HepG2 (cell line): ENCODE measurements around the gene GMEB1. TPM values are rescaled to one million over a fixed set of nuclear protein-coding genes. Genes with fewer than 3 reads are reported as not detected.

Experiments
- E2F1 ChIP-seq: sonication (generic); formaldehyde crosslinking; IDR thresholded peaks from 2 replicates; pipeline ENCODE4 v1.5.0; 2020; ENCODE audit warnings: missing genetic modification reagents
- ESRRA ChIP-seq: sonication (generic); formaldehyde crosslinking; IDR thresholded peaks from 2 replicates; pipeline ENCODE4 v1.5.1; 2020; ENCODE audit warnings: mild to moderate bottlenecking, low read depth, missing genetic modification reagents
- GLI4 ChIP-seq: sonication (generic); formaldehyde crosslinking; IDR thresholded peaks from 2 replicates; pipeline ENCODE4 v1.5.1; 2020; ENCODE audit warnings: missing genetic modification reagents, mild to moderate bottlenecking, moderate library complexity, borderline replicate concordance
- ISX ChIP-seq: sonication (generic); formaldehyde crosslinking; conservative IDR thresholded peaks from 2 replicates; pipeline ENCODE4 v1.5.0; 2020; ENCODE audit warnings: missing genetic modification reagents
- NR2F6 ChIP-seq, 2 experiments: IDR thresholded peaks; 2 replicates each; pipeline ENCODE4 v1.6.1; 2016; ENCODE audit warnings: antibody characterized with exemption in 1 of 2, mild to moderate bottlenecking in 1 of 2
- RBM22 ChIP-seq: fragments of 200-400 bp; formaldehyde crosslinking; optimal IDR thresholded peaks from 2 replicates; pipeline ENCODE3; 2017; ENCODE audit warnings: mild to moderate bottlenecking, low read length, moderate library complexity
- TBP ChIP-seq: sonication (generic); formaldehyde crosslinking; IDR thresholded peaks from 2 replicates; pipeline ENCODE4 v1.5.0; 2020; ENCODE audit warnings: missing genetic modification reagents
- ZBTB1 ChIP-seq: sonication (generic); formaldehyde crosslinking; IDR thresholded peaks from 2 replicates; pipeline ENCODE4 v1.4.0; 2020; ENCODE audit warnings: missing genetic modification reagents, borderline replicate concordance
- ZBTB40 ChIP-seq, 2 experiments: fragments of 450-650 bp in 1 of 2; sonication (generic) in 1 of 2; formaldehyde crosslinking in 1 of 2; IDR thresholded peaks; 2 replicates each; pipeline versions ENCODE4 v1.6.1 to v1.8.0; 2016 to 2022; ENCODE audit warnings: antibody characterized with exemption in 1 of 2, mild to moderate bottlenecking in 1 of 2, missing genetic modification reagents in 1 of 2
- ZNF317 ChIP-seq: sonication (generic); formaldehyde crosslinking; IDR thresholded peaks from 2 replicates; pipeline ENCODE4 v1.5.0; 2020; ENCODE audit warnings: mild to moderate bottlenecking, missing genetic modification reagents
- ZNF577 ChIP-seq: sonication (generic); formaldehyde crosslinking; IDR thresholded peaks from 2 replicates; pipeline ENCODE4 v1.4.0; 2020; ENCODE audit warnings: mild to moderate bottlenecking, low read depth, missing genetic modification reagents, borderline replicate concordance
- ZNF589 ChIP-seq: sonication (generic); formaldehyde crosslinking; conservative IDR thresholded peaks from 2 replicates; pipeline ENCODE4 v1.8.0; 2022; ENCODE audit warnings: mild to moderate bottlenecking, moderate library complexity, missing genetic modification reagents
- ZNF660 ChIP-seq: sonication (generic); formaldehyde crosslinking; IDR thresholded peaks from 2 replicates; pipeline ENCODE4 v1.5.1; 2020; ENCODE audit warnings: mild to moderate bottlenecking, low read depth, missing genetic modification reagents, borderline replicate concordance
- ZNF747 ChIP-seq: sonication (generic); formaldehyde crosslinking; IDR thresholded peaks from 2 replicates; pipeline ENCODE4 v1.8.1; 2023; ENCODE audit warnings: missing genetic modification reagents, mild to moderate bottlenecking, borderline replicate concordance
- polyA plus RNA-seq, 8 experiments: library from polyadenylated mRNA; depleted of rRNA in 3 of 8; stranded (reverse) in 7 of 8; unstranded in 1 of 8; fragments of >200 nt; fragmentation: Illumina TruSeq in 4 of 8; extraction: Trizol in 4 of 8; gene quantifications; 2 replicates each; pipeline versions ENCODE4 v1.2.1 to v1.2.3, GENCODE V29; 2011 to 2016; ENCODE audit warnings: low read depth in 4 of 8, missing spikeins in 1 of 8, mixed read lengths in 1 of 8; ENCODE audit not compliant: insufficient read depth in 1 of 8
- total RNA-seq, 5 experiments: library from RNA; depleted of rRNA; stranded (reverse); fragments of >200 nt; fragmentation: Illumina TruSeq; extraction: Trizol; gene quantifications; 2 replicates each; pipeline ENCODE4 v1.2.3, GENCODE V29; 2016; ENCODE audit warnings: low read depth in 1 of 5
- TF ChIP-seq, protein P1 (sequence below): sonication (generic); IDR thresholded peaks from 2 replicates; pipeline ENCODE4 v1.6.1; 2016; ENCODE audit warnings: low read depth, borderline replicate concordance
- TF ChIP-seq, protein P2 (sequence below), 2 experiments: sonication (generic) in 1 of 2; formaldehyde crosslinking in 1 of 2; IDR thresholded peaks; 2 replicates each; pipeline versions ENCODE4 v1.4.0 to v1.6.1; 2018 to 2020; ENCODE audit warnings: missing genetic modification reagents in 2 of 2, borderline replicate concordance in 1 of 2, low read depth in 1 of 2, mild to moderate bottlenecking in 1 of 2, missing biosample characterization in 1 of 2

The GMEB1 gene
- total and polyA plus RNA-seq, 2 of the 13 experiments (the other 11 are each of a cell fraction or from before 2014, with no cell fraction given): 3.0 to 6.0 TPM

DNA sequence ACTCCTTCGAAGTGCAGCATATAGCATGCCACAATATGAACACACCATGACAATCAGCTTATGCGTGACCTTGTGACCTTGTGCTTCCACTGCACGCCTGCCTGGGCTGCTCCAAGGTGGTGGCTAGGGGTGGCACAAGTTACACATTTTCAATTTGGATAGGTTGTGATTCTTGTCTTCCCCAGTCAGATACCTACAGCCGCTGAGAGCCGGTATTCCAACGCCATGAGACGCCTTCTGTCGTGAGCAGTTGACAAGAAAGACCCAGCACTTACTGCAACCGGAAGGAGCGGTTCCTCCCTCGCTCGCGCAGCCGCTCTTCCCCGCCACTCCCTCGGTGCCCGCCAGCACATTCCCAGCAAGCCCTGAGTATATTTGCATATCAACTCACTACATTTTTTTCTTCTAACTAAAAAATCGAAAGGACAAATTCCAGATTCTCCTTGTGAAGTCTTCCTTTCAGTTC lies 20.5 kb upstream of the GMEB1 start (continued):
- TF ChIP-seq ZBTB40 (IDR thresholded peaks at IDR 0.05) (no peak), ZBTB40 (CRISPR knock-in tag; IDR thresholded peaks at IDR 0.05) (0 out of 2 replicates have a peak, but pooled peaks have one; percentile 24), ZNF577 (CRISPR knock-in tag) (no peak), ZNF317 (CRISPR knock-in tag) (no peak), ZBTB1 (CRISPR knock-in tag) (no peak), TBP (CRISPR knock-in tag) (no peak; the same call in 1 of the 2 replicates), NR2F6 (IDR thresholded peaks at IDR 0.05) (peak; percentile 94), NR2F6 (CRISPR knock-in tag; IDR thresholded peaks at IDR 0.05) (peak; percentile 94), GLI4 (CRISPR knock-in tag) (0 out of 2 replicates have a peak, but pooled peaks have one; percentile 43), RBM22 (no peak), ZNF747 (CRISPR knock-in tag) (no peak), ISX (no peak), ZNF660 (CRISPR knock-in tag) (no peak), ZNF589 (CRISPR knock-in tag) (no peak), E2F1 (CRISPR knock-in tag) (no peak), ESRRA (peak; percentile 58; the same call in 1 of the 2 replicates)
- TF ChIP-seq, protein P1, sequence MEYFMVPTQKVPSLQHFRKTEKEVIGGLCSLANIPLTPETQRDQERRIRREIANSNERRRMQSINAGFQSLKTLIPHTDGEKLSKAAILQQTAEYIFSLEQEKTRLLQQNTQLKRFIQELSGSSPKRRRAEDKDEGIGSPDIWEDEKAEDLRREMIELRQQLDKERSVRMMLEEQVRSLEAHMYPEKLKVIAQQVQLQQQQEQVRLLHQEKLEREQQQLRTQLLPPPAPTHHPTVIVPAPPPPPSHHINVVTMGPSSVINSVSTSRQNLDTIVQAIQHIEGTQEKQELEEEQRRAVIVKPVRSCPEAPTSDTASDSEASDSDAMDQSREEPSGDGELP: no peak
- TF ChIP-seq, protein P2, sequence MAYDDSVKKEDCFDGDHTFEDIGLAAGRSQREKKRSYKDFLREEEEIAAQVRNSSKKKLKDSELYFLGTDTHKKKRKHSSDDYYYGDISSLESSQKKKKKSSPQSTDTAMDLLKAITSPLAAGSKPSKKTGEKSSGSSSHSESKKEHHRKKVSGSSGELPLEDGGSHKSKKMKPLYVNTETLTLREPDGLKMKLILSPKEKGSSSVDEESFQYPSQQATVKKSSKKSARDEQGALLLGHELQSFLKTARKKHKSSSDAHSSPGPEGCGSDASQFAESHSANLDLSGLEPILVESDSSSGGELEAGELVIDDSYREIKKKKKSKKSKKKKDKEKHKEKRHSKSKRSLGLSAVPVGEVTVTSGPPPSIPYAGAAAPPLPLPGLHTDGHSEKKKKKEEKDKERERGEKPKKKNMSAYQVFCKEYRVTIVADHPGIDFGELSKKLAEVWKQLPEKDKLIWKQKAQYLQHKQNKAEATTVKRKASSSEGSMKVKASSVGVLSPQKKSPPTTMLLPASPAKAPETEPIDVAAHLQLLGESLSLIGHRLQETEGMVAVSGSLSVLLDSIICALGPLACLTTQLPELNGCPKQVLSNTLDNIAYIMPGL (CRISPR knock-in tag; IDR thresholded peaks at IDR 0.05; ENCODE audit: borderline replicate concordance in 1 of 2, low read depth in 1 of 2): 0 out of 4 replicates have a peak, but pooled peaks of 1 of the 2 experiments have one; percentile 13
